ENCODE measurements around the gene SLC50A1. TPM values are rescaled to one million over a fixed set of nuclear protein-coding genes. Genes with fewer than 3 reads are reported as not detected.

The SLC50A1 gene
- total and polyA plus RNA-seq, 2 experiments from 2014 or later, result 88.6 to 111 TPM

- TF ChIP-seq EZH2 (IDR thresholded peaks at IDR 0.05; ENCODE audit: borderline replicate concordance), result no peak
- no peak for TF ChIP-seq EZH2phosphoT487 (IDR thresholded peaks at IDR 0.05; ENCODE audit: low read depth, severe bottlenecking, unreplicated experiment)
- H3K9me3 ChIP-seq (ENCODE audit: low read depth), result no peaks in the 10 kb centered on the region
- H3K4me1 ChIP-seq (ENCODE audit: insufficient read depth), result peaks cover 15% of the 10 kb centered on the region
- no peaks in the 10 kb centered on the region for H3K27me3 ChIP-seq
- H2AFZ ChIP-seq, result no peak overlapping the region
- no peak overlapping the region for H3K27ac ChIP-seq
- no peaks in the 10 kb centered on the region for H3K79me2 ChIP-seq
- H3K36me3 ChIP-seq (replicated peaks; ENCODE audit: insufficient read depth, low read depth), result no peaks in the 10 kb centered on the region
- DNase-seq (ENCODE audit: low spot score), result no peak
- no peak overlapping the region for H3K4me2 ChIP-seq
- H4K20me1 ChIP-seq (ENCODE audit: insufficient read depth, poor library complexity, severe bottlenecking), result no peaks in the 10 kb centered on the region
- H3K4me3 ChIP-seq, result no peak overlapping the region
- H3K9me2 ChIP-seq (replicated peaks; ENCODE audit: insufficient read depth), result no peaks in the 10 kb centered on the region
- WGBS (ENCODE audit: low lambda C conversion rate, missing lambda C conversion rate), result 91% methylated on average over 9 of the region's 9 CpGs
These were observed 32.3 kb upstream of the SLC50A1 start for GRCh38 chr1:155103325-155103724.

GRCh38 chr1:155104605-155105534, 30.8 kb upstream of the SLC50A1 start:
- 88% methylated on average over 7 of the region's 7 CpGs for WGBS (ENCODE audit: low lambda C conversion rate, missing lambda C conversion rate)
- peak overlapping the region; percentile 91 for H3K27ac ChIP-seq
- H3K36me3 ChIP-seq (replicated peaks; ENCODE audit: insufficient read depth, low read depth), result no peaks in the 10 kb centered on the region
- H3K27me3 ChIP-seq, result no peaks in the 10 kb centered on the region
- no peak overlapping the region for H2AFZ ChIP-seq
- no peak overlapping the region for H3K4me2 ChIP-seq
- DNase-seq (ENCODE audit: low spot score), result no peak
- no peaks in the 10 kb centered on the region for H4K20me1 ChIP-seq (ENCODE audit: insufficient read depth, poor library complexity, severe bottlenecking)
- H3K4me3 ChIP-seq, result no peak overlapping the region
- no peaks in the 10 kb centered on the region for H3K9me3 ChIP-seq (ENCODE audit: low read depth)
- H3K9me2 ChIP-seq (replicated peaks; ENCODE audit: insufficient read depth), result no peaks in the 10 kb centered on the region
- peaks cover 17% of the 10 kb centered on the region for H3K4me1 ChIP-seq (ENCODE audit: insufficient read depth)
- no peak for TF ChIP-seq CTCF (IDR thresholded peaks at IDR 0.05; ENCODE audit: poor library complexity)
- no peak for TF ChIP-seq EZH2 (IDR thresholded peaks at IDR 0.05; ENCODE audit: borderline replicate concordance)
- TF ChIP-seq EZH2phosphoT487 (IDR thresholded peaks at IDR 0.05; ENCODE audit: low read depth, severe bottlenecking, unreplicated experiment), result no peak
- no peaks in the 10 kb centered on the region for H3K79me2 ChIP-seq

GRCh38 chr1:155105604-155106011, 30.0 kb upstream of the SLC50A1 start:
- H3K9me2 ChIP-seq (replicated peaks; ENCODE audit: insufficient read depth), result no peaks in the 10 kb centered on the region
- H3K27me3 ChIP-seq, result no peaks in the 10 kb centered on the region
- WGBS (ENCODE audit: low lambda C conversion rate, missing lambda C conversion rate), result 78% methylated on average over 7 of the region's 7 CpGs
- no peaks in the 10 kb centered on the region for H3K9me3 ChIP-seq (ENCODE audit: low read depth)
- no peak overlapping the region for H3K4me3 ChIP-seq
- peak overlapping the region; percentile 91 for H3K27ac ChIP-seq
- no peaks in the 10 kb centered on the region for H3K36me3 ChIP-seq (replicated peaks; ENCODE audit: insufficient read depth, low read depth)
- no peaks in the 10 kb centered on the region for H3K79me2 ChIP-seq
- H4K20me1 ChIP-seq (ENCODE audit: insufficient read depth, poor library complexity, severe bottlenecking), result no peaks in the 10 kb centered on the region
- DNase-seq (ENCODE audit: low spot score), result no peak
- TF ChIP-seq EZH2 (IDR thresholded peaks at IDR 0.05; ENCODE audit: borderline replicate concordance) (no peak), EZH2phosphoT487 (IDR thresholded peaks at IDR 0.05; ENCODE audit: low read depth, severe bottlenecking, unreplicated experiment) (no peak), CTCF (IDR thresholded peaks at IDR 0.05; ENCODE audit: poor library complexity) (no peak)
- H3K4me1 ChIP-seq (ENCODE audit: insufficient read depth), result peaks cover 17% of the 10 kb centered on the region
- no peak overlapping the region for H2AFZ ChIP-seq
- H3K4me2 ChIP-seq, result no peak overlapping the region

- DNase-seq (ENCODE audit: low spot score), result no peak
- no peak overlapping the region for H3K4me2 ChIP-seq
- no peaks in the 10 kb centered on the region for H3K79me2 ChIP-seq
- peak overlapping the region; percentile 91 for H3K27ac ChIP-seq
- no peaks in the 10 kb centered on the region for H3K9me2 ChIP-seq (replicated peaks; ENCODE audit: insufficient read depth)
- H3K4me1 ChIP-seq (ENCODE audit: insufficient read depth), result peaks cover 25% of the 10 kb centered on the region
- no peaks in the 10 kb centered on the region for H3K36me3 ChIP-seq (replicated peaks; ENCODE audit: insufficient read depth, low read depth)
- H4K20me1 ChIP-seq (ENCODE audit: insufficient read depth, poor library complexity, severe bottlenecking), result no peaks in the 10 kb centered on the region
- H3K4me3 ChIP-seq, result no peak overlapping the region
- TF ChIP-seq EZH2 (IDR thresholded peaks at IDR 0.05; ENCODE audit: borderline replicate concordance), result no peak
- TF ChIP-seq EZH2phosphoT487 (IDR thresholded peaks at IDR 0.05; ENCODE audit: low read depth, severe bottlenecking, unreplicated experiment), result no peak
- TF ChIP-seq CTCF (IDR thresholded peaks at IDR 0.05; ENCODE audit: poor library complexity), result no peak
- H3K9me3 ChIP-seq (ENCODE audit: low read depth), result no peaks in the 10 kb centered on the region
- WGBS (ENCODE audit: low lambda C conversion rate, missing lambda C conversion rate), result 75% methylated on average over 6 of the region's 6 CpGs
- H3K27me3 ChIP-seq, result no peaks in the 10 kb centered on the region
- no peak overlapping the region for H2AFZ ChIP-seq
These were observed 28.8 kb upstream of the SLC50A1 start for GRCh38 chr1:155106862-155107261.
